ENCODE results near the gene GATM.
A peak's percentile ranks its signal among the peaks of the same experiment; 100 is the strongest.

The GATM gene

GRCh38 chr15:45401665-45402161, 23.4 kb upstream of the GATM start:
- peak overlapping the region; percentile 33 for H3K27ac ChIP-seq (ENCODE audit: low read depth, low read length)
- no peak overlapping the region for H3K18ac ChIP-seq (ENCODE audit: low read length)
- peak overlapping the region; percentile 93 for H3K56ac ChIP-seq (ENCODE audit: low read length)
- peaks cover 19% of the 10 kb centered on the region for H3K79me2 ChIP-seq (ENCODE audit: control insufficient read depth, insufficient read depth, low read length)
- H2BK15ac ChIP-seq (replicated peaks; ENCODE audit: low read depth), result no peak overlapping the region
- peak overlapping the region; percentile 100 for H3K4me2 ChIP-seq (ENCODE audit: low read length)
- no peak overlapping the region for H2BK120ac ChIP-seq (ENCODE audit: low read depth, low read length)
- H3K36me3 ChIP-seq (ENCODE audit: control insufficient read depth, insufficient read depth, low read length), result no peaks in the 10 kb centered on the region
- no peak for DNase-seq
- WGBS (ENCODE audit: extremely low coverage, insufficient coverage, low lambda C conversion rate), result no CpG with 5 or more reads among the region's 12 CpGs
- H3K9ac ChIP-seq (ENCODE audit: low read length), result peak overlapping the region; percentile 92
- peaks cover 5% of the 10 kb centered on the region for H3K79me1 ChIP-seq (ENCODE audit: low read length)
- no peak overlapping the region for H2AK5ac ChIP-seq (ENCODE audit: low read length)
- no peak overlapping the region for H3K4ac ChIP-seq (ENCODE audit: low read depth, low read length)
- H4K8ac ChIP-seq (ENCODE audit: low read depth, low read length), result no peak overlapping the region
- H4K5ac ChIP-seq (ENCODE audit: low read length), result no peak overlapping the region
- no peaks in the 10 kb centered on the region for H3K27me3 ChIP-seq (ENCODE audit: insufficient read depth, low read length, poor library complexity)
- H3K23ac ChIP-seq (ENCODE audit: low read length), result no peak overlapping the region
- no peak overlapping the region for H2BK5ac ChIP-seq (ENCODE audit: low read length)
- H3K4me3 ChIP-seq (ENCODE audit: low read length), result peak overlapping the region; percentile 88
- H3K4me1 ChIP-seq (ENCODE audit: control insufficient read depth, low read depth, low read length), result no peaks in the 10 kb centered on the region

GRCh38 chr15:45399381-45400212, 21.3 kb upstream of the GATM start:
- Histone ChIP-seq H3K4me2 (ENCODE audit: low read length) (no peak overlapping the region), H3K79me1 (ENCODE audit: low read length) (peaks cover 4% of the 10 kb centered on the region), H2BK120ac (ENCODE audit: low read depth, low read length) (no peak overlapping the region), H2BK5ac (ENCODE audit: low read length) (no peak overlapping the region), H3K4me1 (ENCODE audit: control insufficient read depth, low read depth, low read length) (no peaks in the 10 kb centered on the region), H3K4me3 (ENCODE audit: low read length) (no peak overlapping the region), H3K23ac (ENCODE audit: low read length) (no peak overlapping the region), H4K5ac (ENCODE audit: low read length) (no peak overlapping the region), H3K27me3 (ENCODE audit: insufficient read depth, low read length, poor library complexity) (no peaks in the 10 kb centered on the region), H3K27ac (ENCODE audit: low read depth, low read length) (no peak overlapping the region), H3K36me3 (ENCODE audit: control insufficient read depth, insufficient read depth, low read length) (no peaks in the 10 kb centered on the region), H3K56ac (ENCODE audit: low read length) (no peak overlapping the region), H3K18ac (ENCODE audit: low read length) (no peak overlapping the region), H2BK15ac (replicated peaks; ENCODE audit: low read depth) (no peak overlapping the region), H4K8ac (ENCODE audit: low read depth, low read length) (no peak overlapping the region), H3K4ac (ENCODE audit: low read depth, low read length) (no peak overlapping the region), H3K79me2 (ENCODE audit: control insufficient read depth, insufficient read depth, low read length) (peaks cover 19% of the 10 kb centered on the region), H3K9ac (ENCODE audit: low read length) (no peak overlapping the region), H2AK5ac (ENCODE audit: low read length) (no peak overlapping the region)
- peak; percentile 65 for DNase-seq
- WGBS (ENCODE audit: extremely low coverage, insufficient coverage, low lambda C conversion rate), result no CpG with 5 or more reads among the region's 6 CpGs

- Histone ChIP-seq H2AK5ac (ENCODE audit: low read length) (no peak overlapping the region), H3K4me1 (ENCODE audit: control insufficient read depth, low read depth, low read length) (no peaks in the 10 kb centered on the region), H2BK15ac (replicated peaks; ENCODE audit: low read depth) (no peak overlapping the region), H3K9ac (ENCODE audit: low read length) (no peak overlapping the region), H4K5ac (ENCODE audit: low read length) (no peak overlapping the region), H3K27ac (ENCODE audit: low read depth, low read length) (no peak overlapping the region), H3K79me1 (ENCODE audit: low read length) (no peaks in the 10 kb centered on the region), H3K56ac (ENCODE audit: low read length) (no peak overlapping the region), H3K18ac (ENCODE audit: low read length) (no peak overlapping the region), H3K36me3 (ENCODE audit: control insufficient read depth, insufficient read depth, low read length) (no peaks in the 10 kb centered on the region), H3K4me2 (ENCODE audit: low read length) (no peak overlapping the region), H2BK5ac (ENCODE audit: low read length) (no peak overlapping the region), H4K8ac (ENCODE audit: low read depth, low read length) (no peak overlapping the region), H3K27me3 (ENCODE audit: insufficient read depth, low read length, poor library complexity) (no peaks in the 10 kb centered on the region), H3K79me2 (ENCODE audit: control insufficient read depth, insufficient read depth, low read length) (no peaks in the 10 kb centered on the region), H3K4ac (ENCODE audit: low read depth, low read length) (no peak overlapping the region), H3K4me3 (ENCODE audit: low read length) (no peak overlapping the region), H3K23ac (ENCODE audit: low read length) (no peak overlapping the region), H2BK120ac (ENCODE audit: low read depth, low read length) (no peak overlapping the region)
- no peak for DNase-seq
- no CpG with 5 or more reads among the region's 6 CpGs for WGBS (ENCODE audit: extremely low coverage, insufficient coverage, low lambda C conversion rate)
These were observed 18.8 kb upstream of the GATM start for GRCh38 chr15:45397116-45397665.

- Histone ChIP-seq H3K27me3 (ENCODE audit: insufficient read depth, low read length, poor library complexity) (no peaks in the 10 kb centered on the region), H2BK15ac (replicated peaks; ENCODE audit: low read depth) (no peak overlapping the region), H3K79me1 (ENCODE audit: low read length) (no peaks in the 10 kb centered on the region), H3K9ac (ENCODE audit: low read length) (no peak overlapping the region), H3K4ac (ENCODE audit: low read depth, low read length) (no peak overlapping the region), H3K56ac (ENCODE audit: low read length) (no peak overlapping the region), H2AK5ac (ENCODE audit: low read length) (no peak overlapping the region), H4K8ac (ENCODE audit: low read depth, low read length) (no peak overlapping the region), H3K23ac (ENCODE audit: low read length) (no peak overlapping the region), H3K4me2 (ENCODE audit: low read length) (no peak overlapping the region), H3K27ac (ENCODE audit: low read depth, low read length) (no peak overlapping the region), H3K79me2 (ENCODE audit: control insufficient read depth, insufficient read depth, low read length) (no peaks in the 10 kb centered on the region), H2BK5ac (ENCODE audit: low read length) (no peak overlapping the region), H4K5ac (ENCODE audit: low read length) (no peak overlapping the region), H3K4me3 (ENCODE audit: low read length) (no peak overlapping the region), H3K4me1 (ENCODE audit: control insufficient read depth, low read depth, low read length) (no peaks in the 10 kb centered on the region), H3K36me3 (ENCODE audit: control insufficient read depth, insufficient read depth, low read length) (no peaks in the 10 kb centered on the region), H2BK120ac (ENCODE audit: low read depth, low read length) (no peak overlapping the region), H3K18ac (ENCODE audit: low read length) (no peak overlapping the region)
- no peak for DNase-seq
- no CpG with 5 or more reads among the region's 4 CpGs for WGBS (ENCODE audit: extremely low coverage, insufficient coverage, low lambda C conversion rate)
These were observed 17.6 kb upstream of the GATM start for GRCh38 chr15:45395943-45396342.

GRCh38 chr15:45394681-45395080, 16.3 kb upstream of the GATM start:
- Histone ChIP-seq H4K5ac (ENCODE audit: low read length) (no peak overlapping the region), H3K9ac (ENCODE audit: low read length) (no peak overlapping the region), H4K8ac (ENCODE audit: low read depth, low read length) (no peak overlapping the region), H3K23ac (ENCODE audit: low read length) (no peak overlapping the region), H2BK120ac (ENCODE audit: low read depth, low read length) (no peak overlapping the region), H3K27me3 (ENCODE audit: insufficient read depth, low read length, poor library complexity) (no peaks in the 10 kb centered on the region), H2BK15ac (replicated peaks; ENCODE audit: low read depth) (no peak overlapping the region), H3K79me1 (ENCODE audit: low read length) (no peaks in the 10 kb centered on the region), H3K79me2 (ENCODE audit: control insufficient read depth, insufficient read depth, low read length) (no peaks in the 10 kb centered on the region), H3K4me1 (ENCODE audit: control insufficient read depth, low read depth, low read length) (no peaks in the 10 kb centered on the region), H2AK5ac (ENCODE audit: low read length) (no peak overlapping the region), H3K56ac (ENCODE audit: low read length) (no peak overlapping the region), H3K4me3 (ENCODE audit: low read length) (no peak overlapping the region), H3K36me3 (ENCODE audit: control insufficient read depth, insufficient read depth, low read length) (no peaks in the 10 kb centered on the region), H3K18ac (ENCODE audit: low read length) (no peak overlapping the region), H3K4me2 (ENCODE audit: low read length) (no peak overlapping the region), H2BK5ac (ENCODE audit: low read length) (no peak overlapping the region), H3K4ac (ENCODE audit: low read depth, low read length) (no peak overlapping the region), H3K27ac (ENCODE audit: low read depth, low read length) (no peak overlapping the region)
- no peak for DNase-seq
- no CpG with 5 or more reads among the region's 2 CpGs for WGBS (ENCODE audit: extremely low coverage, insufficient coverage, low lambda C conversion rate)

Data from mesendoderm (in vitro differentiated cells).